ENCODE results near the gene STPG1.
A peak's percentile ranks its signal among the peaks of the same experiment; 100 is the strongest.

The STPG1 gene

GRCh38 chr1:24339996-24340395 is 73.6 kb downstream of the STPG1 start:
- no peak for DNase-seq
- H3K4me1 Mint-ChIP-seq (ENCODE audit: low read depth), result no peaks in the 10 kb centered on the region
- no peak overlapping the region for H3K4me3 Mint-ChIP-seq
- H3K36me3 Mint-ChIP-seq (ENCODE audit: low read depth), result no peaks in the 10 kb centered on the region
- no peaks in the 10 kb centered on the region for H3K27me3 Mint-ChIP-seq
- H3K27ac Mint-ChIP-seq, result no peak overlapping the region
- no peaks in the 10 kb centered on the region for H3K9me3 Mint-ChIP-seq

DNA sequence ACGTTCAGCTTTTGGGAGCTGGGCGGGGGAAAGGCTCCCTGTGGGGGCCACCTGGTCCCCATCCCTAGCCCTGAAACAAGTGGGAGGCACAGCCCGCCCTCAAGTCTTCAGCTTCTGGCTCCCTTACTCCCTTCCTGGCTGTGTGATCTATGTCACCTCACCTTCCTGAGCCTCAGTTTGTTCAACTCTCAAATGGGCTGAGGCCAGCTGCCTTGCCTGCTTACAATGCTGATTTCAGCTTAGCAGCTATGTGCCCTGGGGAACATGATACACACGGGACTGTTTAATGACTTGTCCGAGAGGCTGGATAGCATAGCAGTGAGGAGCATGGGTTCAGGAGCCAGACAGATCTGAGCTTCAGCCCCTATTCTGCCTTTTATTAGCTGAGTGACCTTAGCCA is 75.1 kb downstream of the STPG1 start:
- no peaks in the 10 kb centered on the region for H3K9me3 Mint-ChIP-seq
- no peaks in the 10 kb centered on the region for H3K4me1 Mint-ChIP-seq (ENCODE audit: low read depth)
- H3K4me3 Mint-ChIP-seq, result no peak overlapping the region
- no peak for DNase-seq
- peaks cover 3% of the 10 kb centered on the region for H3K27me3 Mint-ChIP-seq
- H3K36me3 Mint-ChIP-seq (ENCODE audit: low read depth), result no peaks in the 10 kb centered on the region
- H3K27ac Mint-ChIP-seq, result no peak overlapping the region

DNA sequence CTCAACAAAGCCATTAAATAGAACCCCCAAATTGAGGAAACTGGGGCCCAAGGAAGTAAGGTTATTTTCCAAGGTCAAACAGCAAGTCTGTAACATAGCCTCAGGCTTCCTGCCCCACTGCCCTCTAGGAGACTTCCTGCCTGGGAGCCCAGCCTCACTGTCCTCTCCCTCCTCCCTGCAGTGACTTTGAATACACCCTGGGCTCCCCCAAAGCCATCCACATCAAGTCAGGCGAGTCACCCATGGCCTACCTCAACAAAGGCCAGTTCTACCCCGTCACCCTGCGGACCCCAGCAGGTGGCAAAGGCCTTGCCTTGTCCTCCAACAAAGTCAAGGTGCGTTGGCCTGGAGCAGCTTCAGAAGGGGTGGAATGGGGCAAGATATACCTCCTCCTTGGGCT is 76.1 kb downstream of the STPG1 start:
- Mint-ChIP-seq H3K27me3 (peaks cover 3% of the 10 kb centered on the region), H3K4me1 (ENCODE audit: low read depth) (no peaks in the 10 kb centered on the region), H3K36me3 (ENCODE audit: low read depth) (no peaks in the 10 kb centered on the region), H3K9me3 (no peaks in the 10 kb centered on the region), H3K4me3 (no peak overlapping the region), H3K27ac (no peak overlapping the region)
- DNase-seq, result no peak

GRCh38 chr1:24336075-24336474 is 77.5 kb downstream of the STPG1 start:
- no peak overlapping the region for H3K27ac Mint-ChIP-seq
- H3K36me3 Mint-ChIP-seq (ENCODE audit: low read depth), result no peaks in the 10 kb centered on the region
- no peaks in the 10 kb centered on the region for H3K9me3 Mint-ChIP-seq
- DNase-seq, result no peak
- peaks cover 3% of the 10 kb centered on the region for H3K27me3 Mint-ChIP-seq
- no peaks in the 10 kb centered on the region for H3K4me1 Mint-ChIP-seq (ENCODE audit: low read depth)
- H3K4me3 Mint-ChIP-seq, result no peak overlapping the region

GRCh38 chr1:24331961-24332673 is 81.5 kb downstream of the STPG1 start:
- peaks cover 17% of the 10 kb centered on the region for H3K27me3 Mint-ChIP-seq
- H3K27ac Mint-ChIP-seq, result no peak overlapping the region
- H3K4me1 Mint-ChIP-seq (ENCODE audit: low read depth), result no peaks in the 10 kb centered on the region
- H3K36me3 Mint-ChIP-seq (ENCODE audit: low read depth), result no peaks in the 10 kb centered on the region
- H3K9me3 Mint-ChIP-seq, result no peaks in the 10 kb centered on the region
- no peak for DNase-seq
- no peak overlapping the region for H3K4me3 Mint-ChIP-seq

DNA sequence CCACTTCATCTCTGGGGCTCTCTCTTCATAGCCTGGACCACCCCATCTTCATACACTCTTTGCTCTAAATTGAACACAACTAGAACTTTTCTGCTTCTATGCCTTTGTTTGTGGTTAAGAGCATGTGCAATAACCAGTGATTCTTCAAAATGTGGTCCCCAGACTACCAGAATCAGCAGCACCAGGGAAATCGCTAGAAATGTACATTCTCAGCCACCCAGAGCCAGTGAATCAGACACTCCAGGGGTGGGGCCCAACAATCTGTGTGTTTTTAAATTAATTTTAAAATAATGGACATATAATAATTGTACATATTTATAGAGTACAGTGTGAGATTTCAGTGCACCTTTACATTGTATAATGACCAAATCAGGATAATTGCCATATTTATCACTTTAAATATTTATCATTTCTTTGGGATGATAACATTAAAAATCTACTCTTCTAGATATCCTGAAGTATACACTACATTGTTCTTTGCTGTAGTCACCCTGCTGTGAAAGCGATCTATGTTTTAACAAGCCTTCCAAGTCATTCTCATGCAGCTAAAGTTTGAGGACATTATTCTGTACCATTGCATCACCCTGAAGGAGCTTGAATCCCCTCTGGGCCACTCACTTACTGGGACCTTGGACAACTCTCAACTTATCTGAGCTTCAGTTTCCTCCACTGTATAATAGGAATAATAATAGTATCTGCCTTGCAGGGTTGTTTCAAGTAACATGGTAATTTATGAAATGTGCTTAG is 83.6 kb downstream of the STPG1 start:
- Mint-ChIP-seq H3K4me1 (ENCODE audit: low read depth) (peaks cover 2% of the 10 kb centered on the region), H3K27me3 (peaks cover 36% of the 10 kb centered on the region), H3K9me3 (no peaks in the 10 kb centered on the region), H3K36me3 (ENCODE audit: low read depth) (no peaks in the 10 kb centered on the region), H3K4me3 (no peak overlapping the region), H3K27ac (no peak overlapping the region)
- DNase-seq, result no peak

DNA sequence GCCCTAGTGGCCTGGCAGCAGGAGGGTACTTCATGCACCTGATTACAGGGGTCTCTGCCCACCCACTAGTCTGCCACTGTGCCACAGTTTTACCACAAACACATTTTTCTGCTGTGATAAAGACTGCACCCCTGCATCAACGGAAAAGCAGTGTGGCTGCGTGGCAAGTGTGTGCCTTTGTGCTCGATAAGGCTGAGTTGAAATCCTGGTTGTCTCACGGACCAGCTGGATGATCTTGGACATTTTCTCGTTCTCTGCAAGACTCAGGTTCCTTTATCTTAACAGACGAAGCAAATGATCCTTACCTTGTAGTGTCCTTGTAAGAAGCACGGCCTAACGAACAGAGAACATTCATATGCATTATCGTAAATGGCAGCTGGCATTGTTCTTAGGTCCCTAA is 84.3 kb downstream of the STPG1 start:
- Mint-ChIP-seq H3K4me1 (ENCODE audit: low read depth) (peaks cover 2% of the 10 kb centered on the region), H3K27ac (no peak overlapping the region), H3K9me3 (no peaks in the 10 kb centered on the region), H3K4me3 (no peak overlapping the region), H3K27me3 (peaks cover 42% of the 10 kb centered on the region), H3K36me3 (ENCODE audit: low read depth) (no peaks in the 10 kb centered on the region)
- DNase-seq, result no peak

DNA sequence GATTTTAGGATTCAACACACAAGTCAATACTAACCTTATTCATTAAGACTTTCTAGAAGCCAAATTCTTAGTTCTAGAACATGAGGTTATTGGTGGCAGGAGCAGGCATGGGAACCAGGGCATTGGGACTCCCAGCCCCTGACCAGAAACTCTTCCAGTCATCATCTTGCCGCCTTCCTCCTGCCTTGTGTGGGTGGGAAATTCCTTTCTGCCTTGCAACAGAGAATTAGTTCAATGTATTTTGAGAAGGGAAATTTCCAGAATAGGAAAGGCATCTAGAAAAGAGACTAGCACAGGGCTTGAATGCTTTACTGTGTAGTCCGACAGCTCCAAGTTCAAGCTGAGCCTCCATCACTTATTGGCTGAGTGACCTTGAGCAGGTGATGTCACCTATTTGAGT is 85.7 kb downstream of the STPG1 start:
- Mint-ChIP-seq H3K9me3 (no peaks in the 10 kb centered on the region), H3K36me3 (ENCODE audit: low read depth) (no peaks in the 10 kb centered on the region), H3K27ac (no peak overlapping the region), H3K4me1 (ENCODE audit: low read depth) (peaks cover 5% of the 10 kb centered on the region), H3K4me3 (no peak overlapping the region), H3K27me3 (peaks cover 52% of the 10 kb centered on the region)
- DNase-seq, result no peak

DNA sequence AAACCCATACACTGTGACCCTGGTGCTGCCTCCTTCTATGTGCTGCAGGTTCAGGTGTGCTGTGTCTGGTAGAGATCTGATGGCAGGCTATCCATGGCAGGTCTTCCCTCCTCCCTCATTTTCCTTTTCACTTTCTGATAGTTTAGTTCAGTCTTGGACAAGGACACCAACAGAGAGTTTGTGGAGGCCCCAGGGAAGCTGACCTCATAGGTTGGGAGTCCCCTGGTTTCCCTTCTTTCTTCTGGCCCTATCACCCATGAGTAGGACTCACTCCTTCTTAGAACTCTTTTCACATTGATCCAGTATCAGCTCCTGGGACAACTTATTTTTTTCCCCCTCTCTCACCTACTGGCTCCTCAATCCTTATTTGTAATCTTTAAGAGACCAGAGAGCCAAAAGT is 86.1 kb downstream of the STPG1 start:
- Mint-ChIP-seq H3K27ac (no peak overlapping the region), H3K4me3 (no peak overlapping the region), H3K36me3 (ENCODE audit: low read depth) (no peaks in the 10 kb centered on the region), H3K27me3 (peaks cover 56% of the 10 kb centered on the region), H3K4me1 (ENCODE audit: low read depth) (peaks cover 9% of the 10 kb centered on the region), H3K9me3 (no peaks in the 10 kb centered on the region)
- DNase-seq, result no peak

DNA sequence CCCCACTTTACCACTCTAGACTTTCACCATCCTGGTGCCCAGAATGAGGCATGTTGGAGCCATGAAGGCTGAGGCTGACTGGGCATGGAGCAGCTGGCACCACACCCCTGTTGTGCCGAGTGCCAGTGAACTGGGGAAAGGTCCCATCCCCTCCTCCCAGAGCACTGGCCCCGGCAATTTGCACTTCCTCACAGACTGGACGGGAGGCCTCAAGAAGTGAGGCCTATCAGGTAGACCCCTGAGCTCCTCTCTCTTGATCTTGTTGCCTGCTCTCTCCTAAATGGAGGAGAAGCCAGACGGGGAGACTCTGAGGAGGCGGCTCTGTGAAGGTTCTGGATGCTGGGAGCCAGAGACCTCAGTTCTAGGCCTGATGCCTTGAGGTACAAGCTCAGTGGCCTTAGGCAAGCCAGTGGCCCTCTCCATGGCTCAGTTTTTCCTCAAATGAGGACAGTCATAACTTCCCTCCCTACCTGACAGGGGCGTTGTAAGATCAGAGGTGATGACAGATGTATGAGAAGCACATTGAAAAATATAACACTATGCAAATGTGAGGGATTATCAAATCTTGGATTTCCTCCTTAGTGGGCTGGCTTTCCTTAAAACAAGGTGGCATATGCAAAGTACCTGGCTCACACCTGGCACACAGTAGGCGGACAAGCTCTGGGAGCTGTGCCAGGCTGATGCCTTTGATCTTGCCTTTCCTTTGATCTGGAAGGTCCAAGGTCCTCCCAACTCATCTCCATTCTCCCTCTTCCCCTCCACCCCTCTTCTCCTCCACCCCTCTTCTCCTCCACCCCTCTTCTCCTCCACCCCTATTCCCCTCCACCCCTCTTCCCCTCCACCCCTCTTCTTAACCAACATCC is 87.8 kb downstream of the STPG1 start:
- Mint-ChIP-seq H3K36me3 (ENCODE audit: low read depth) (no peaks in the 10 kb centered on the region), H3K27ac (no peak overlapping the region), H3K4me3 (no peak overlapping the region), H3K27me3 (peaks cover 68% of the 10 kb centered on the region), H3K9me3 (no peaks in the 10 kb centered on the region), H3K4me1 (ENCODE audit: low read depth) (peaks cover 20% of the 10 kb centered on the region)
- DNase-seq, result peak; percentile 25

GRCh38 chr1:24324903-24325302 is 88.7 kb downstream of the STPG1 start:
- peaks cover 77% of the 10 kb centered on the region for H3K27me3 Mint-ChIP-seq
- DNase-seq, result peak; percentile 26
- no peaks in the 10 kb centered on the region for H3K9me3 Mint-ChIP-seq
- H3K4me1 Mint-ChIP-seq (ENCODE audit: low read depth), result peaks cover 29% of the 10 kb centered on the region
- H3K4me3 Mint-ChIP-seq, result no peak overlapping the region
- H3K36me3 Mint-ChIP-seq (ENCODE audit: low read depth), result no peaks in the 10 kb centered on the region
- H3K27ac Mint-ChIP-seq, result no peak overlapping the region

DNA sequence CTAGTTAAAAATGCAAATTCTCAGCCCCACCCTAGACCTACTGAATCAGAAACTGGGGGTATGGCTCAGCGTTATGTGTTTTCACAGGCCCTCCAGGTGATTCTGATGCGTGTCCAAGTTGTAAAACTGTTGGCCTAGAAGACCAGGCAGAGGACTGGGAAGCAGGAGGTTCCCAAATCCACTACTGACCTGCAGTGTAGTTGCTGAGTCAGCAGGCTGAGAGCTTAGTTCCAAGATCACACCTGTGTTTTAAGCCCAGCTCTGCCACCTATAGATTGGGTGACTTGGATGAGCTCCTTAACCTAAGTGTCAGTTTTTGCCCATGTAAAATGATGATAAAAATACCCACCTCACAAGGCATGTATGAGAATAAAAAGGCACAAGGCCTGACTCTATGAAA is 90.3 kb downstream of the STPG1 start:
- Mint-ChIP-seq H3K36me3 (ENCODE audit: low read depth) (no peaks in the 10 kb centered on the region), H3K9me3 (no peaks in the 10 kb centered on the region), H3K27ac (no peak overlapping the region), H3K27me3 (peaks cover 90% of the 10 kb centered on the region), H3K4me1 (ENCODE audit: low read depth) (peaks cover 46% of the 10 kb centered on the region), H3K4me3 (no peak overlapping the region)
- peak; percentile 33 for DNase-seq

DNA sequence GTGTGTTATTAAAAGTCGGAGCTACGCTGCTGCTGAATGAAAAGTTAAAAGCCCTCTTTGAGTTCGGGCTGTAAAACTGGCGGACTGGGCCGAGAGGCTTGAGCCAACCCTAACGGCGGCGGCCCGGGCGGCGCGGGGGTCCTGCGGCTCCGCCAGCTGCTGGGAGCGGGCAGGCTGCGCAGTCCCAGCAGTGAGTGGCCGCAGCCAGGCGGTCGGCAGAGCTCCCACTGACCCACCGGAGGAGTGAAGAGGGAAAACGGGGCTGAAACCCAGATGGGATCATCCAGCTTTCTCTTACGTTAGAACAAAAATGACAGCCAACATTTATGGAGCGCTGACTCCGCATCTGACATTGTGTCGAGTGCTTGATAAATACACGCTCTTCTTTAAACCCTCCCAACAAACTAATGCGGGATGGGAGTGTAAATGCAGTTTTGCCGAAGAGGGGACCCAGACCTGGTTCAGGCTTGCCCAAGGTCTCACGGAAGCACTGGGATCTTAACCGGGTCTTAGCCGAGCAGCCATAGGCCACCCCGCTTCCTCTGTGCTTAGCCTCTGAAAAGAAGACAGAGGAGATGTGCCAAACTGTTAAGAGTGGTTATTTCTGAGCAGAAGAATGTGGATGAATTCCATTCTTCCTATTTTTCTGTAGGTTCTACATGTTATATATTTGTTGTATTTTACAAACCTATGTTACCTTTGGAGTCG is 91.0 kb downstream of the STPG1 start:
- H3K27me3 Mint-ChIP-seq, result peaks cover 91% of the 10 kb centered on the region
- H3K9me3 Mint-ChIP-seq, result no peaks in the 10 kb centered on the region
- H3K27ac Mint-ChIP-seq, result peak overlapping the region; percentile 78
- peaks cover 46% of the 10 kb centered on the region for H3K4me1 Mint-ChIP-seq (ENCODE audit: low read depth)
- H3K36me3 Mint-ChIP-seq (ENCODE audit: low read depth), result no peaks in the 10 kb centered on the region
- peak; percentile 38 for DNase-seq
- H3K4me3 Mint-ChIP-seq, result peak overlapping the region; percentile 71

DNA sequence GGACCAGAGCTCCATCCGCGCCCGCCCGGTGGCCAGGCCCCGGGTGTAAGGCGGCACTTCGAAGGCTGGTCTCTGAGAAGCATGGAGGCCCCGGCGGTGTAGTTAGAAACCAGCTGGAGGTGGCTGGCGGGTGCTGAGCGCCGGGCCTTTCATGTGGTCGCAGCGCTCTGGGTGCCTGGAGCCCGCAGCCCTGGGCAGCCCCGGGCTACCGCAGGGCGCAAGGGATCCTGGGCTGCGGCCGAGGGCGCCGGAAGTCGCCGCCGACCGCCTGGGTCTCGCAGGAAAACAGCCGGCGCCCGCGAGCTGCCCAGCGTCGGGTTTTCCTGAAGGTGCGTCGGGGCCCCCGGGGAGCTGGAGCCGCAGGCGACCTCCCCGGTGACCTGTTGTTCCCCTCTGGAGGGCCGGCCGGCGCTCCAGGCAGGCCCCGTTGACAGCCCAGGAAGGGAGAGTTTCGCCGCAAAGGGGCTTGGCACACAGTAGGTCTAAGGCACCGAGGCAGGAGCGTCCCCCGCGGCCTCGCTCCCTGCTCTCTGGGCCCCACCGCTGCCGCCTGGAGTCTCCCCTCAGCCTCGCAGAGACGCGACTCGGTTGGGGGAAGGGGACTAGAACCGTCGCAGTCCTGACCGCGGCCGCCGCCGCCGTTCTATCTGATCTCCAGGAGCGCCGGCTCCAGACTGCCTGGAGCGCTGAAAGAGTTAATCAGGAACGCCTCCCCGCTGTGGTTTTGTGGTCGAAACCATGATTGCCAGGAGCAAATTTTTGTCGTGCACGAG is 91.7 kb downstream of the STPG1 start:
- Mint-ChIP-seq H3K36me3 (ENCODE audit: low read depth) (no peaks in the 10 kb centered on the region), H3K4me3 (peak overlapping the region; percentile 71), H3K9me3 (no peaks in the 10 kb centered on the region), H3K27ac (peak overlapping the region; percentile 78), H3K4me1 (ENCODE audit: low read depth) (peaks cover 46% of the 10 kb centered on the region), H3K27me3 (peaks cover 91% of the 10 kb centered on the region)
- peak; percentile 79 for DNase-seq
